Lower leg skin (tissue), 3 donors: ENCODE data around the gene HSPH1.

Experiments used
- CTCF ChIP-seq, 3 donors: fragments of 450-650 bp; IDR thresholded peaks; one replicate each; pipeline ENCODE4 v1.5.1; 2016; ENCODE audit warnings: antibody characterized with exemption in 3 of 3, mild to moderate bottlenecking in 3 of 3, moderate library complexity in 2 of 3
- POLR2A ChIP-seq, 2 donors: fragments of 450-650 bp; IDR thresholded peaks; one replicate each; pipeline ENCODE4 v1.6.1; 2016 to 2017; ENCODE audit warnings: antibody characterized with exemption in 2 of 2, mild to moderate bottlenecking in 1 of 2, moderate library complexity in 1 of 2

GRCh38 chr13:31159306-31159705 is 2.4 kb downstream of the HSPH1 start:
- no peak for TF ChIP-seq POLR2A (IDR thresholded peaks at IDR 0.05)
- no peak for TF ChIP-seq CTCF (IDR thresholded peaks at IDR 0.05)
